OCI-LY3 (cell line): ENCODE results near the gene KIF3B.

ENCODE experiments used
- EZH2phosphoT487 ChIP-seq: fragments of 200-600 bp; shearing (Covaris generic); IDR thresholded peaks from 2 replicates; pipeline ENCODE4 v1.6.1; 2018; ENCODE audit warnings: antibody characterized with exemption, mixed run types, low read depth
- TF ChIP-seq, protein P1 (sequence below): fragments of 200-600, 300-600 bp; sonication (generic); IDR thresholded peaks from 2 replicates; pipeline ENCODE4 v1.5.1; 2014; ENCODE audit warnings: antibody characterized with exemption, low read length, low read depth

DNA sequence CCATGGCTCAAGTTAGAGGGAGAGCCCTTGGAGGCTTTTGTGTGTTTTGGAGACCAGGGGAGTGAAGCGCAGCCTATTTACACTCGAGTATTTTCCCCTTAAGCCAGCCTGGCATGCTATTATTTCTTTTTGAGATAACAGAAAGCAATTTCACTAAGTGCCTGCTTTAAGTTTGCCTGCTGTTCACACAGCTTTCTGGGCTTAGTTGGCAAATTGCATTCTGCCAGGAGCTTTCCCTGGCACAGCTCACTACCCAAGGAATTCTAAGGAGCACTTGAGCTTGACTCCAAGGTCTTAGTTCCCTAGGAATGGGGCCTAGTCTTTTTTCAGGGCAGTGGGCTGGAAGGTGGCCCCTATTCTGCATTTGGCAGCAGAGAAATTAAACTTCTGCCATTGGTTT, 61.7 kb downstream of the KIF3B start:
- TF ChIP-seq, protein P1, sequence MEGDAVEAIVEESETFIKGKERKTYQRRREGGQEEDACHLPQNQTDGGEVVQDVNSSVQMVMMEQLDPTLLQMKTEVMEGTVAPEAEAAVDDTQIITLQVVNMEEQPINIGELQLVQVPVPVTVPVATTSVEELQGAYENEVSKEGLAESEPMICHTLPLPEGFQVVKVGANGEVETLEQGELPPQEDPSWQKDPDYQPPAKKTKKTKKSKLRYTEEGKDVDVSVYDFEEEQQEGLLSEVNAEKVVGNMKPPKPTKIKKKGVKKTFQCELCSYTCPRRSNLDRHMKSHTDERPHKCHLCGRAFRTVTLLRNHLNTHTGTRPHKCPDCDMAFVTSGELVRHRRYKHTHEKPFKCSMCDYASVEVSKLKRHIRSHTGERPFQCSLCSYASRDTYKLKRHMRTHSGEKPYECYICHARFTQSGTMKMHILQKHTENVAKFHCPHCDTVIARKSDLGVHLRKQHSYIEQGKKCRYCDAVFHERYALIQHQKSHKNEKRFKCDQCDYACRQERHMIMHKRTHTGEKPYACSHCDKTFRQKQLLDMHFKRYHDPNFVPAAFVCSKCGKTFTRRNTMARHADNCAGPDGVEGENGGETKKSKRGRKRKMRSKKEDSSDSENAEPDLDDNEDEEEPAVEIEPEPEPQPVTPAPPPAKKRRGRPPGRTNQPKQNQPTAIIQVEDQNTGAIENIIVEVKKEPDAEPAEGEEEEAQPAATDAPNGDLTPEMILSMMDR = no peak
- no peak for TF ChIP-seq EZH2phosphoT487
